Dermis blood vessel endothelial cell (primary cell): ENCODE measurements around the gene BICD2. TPM values are rescaled to one million over a fixed set of nuclear protein-coding genes. Genes with fewer than 3 reads are reported as not detected.

ENCODE experiments used
- DNase-seq: peaks from one replicate; pipeline ENCODE4 v3.0.0; 2010
- total RNA-seq: library from RNA; depleted of rRNA; stranded (reverse); fragments of >200 nt; gene quantifications from 2 replicates; pipeline ENCODE4 v1.2.3, GENCODE V29; 2014

Gene BICD2
- total RNA-seq, 1 donor from 2014 or later, result 54.5 TPM

DNA sequence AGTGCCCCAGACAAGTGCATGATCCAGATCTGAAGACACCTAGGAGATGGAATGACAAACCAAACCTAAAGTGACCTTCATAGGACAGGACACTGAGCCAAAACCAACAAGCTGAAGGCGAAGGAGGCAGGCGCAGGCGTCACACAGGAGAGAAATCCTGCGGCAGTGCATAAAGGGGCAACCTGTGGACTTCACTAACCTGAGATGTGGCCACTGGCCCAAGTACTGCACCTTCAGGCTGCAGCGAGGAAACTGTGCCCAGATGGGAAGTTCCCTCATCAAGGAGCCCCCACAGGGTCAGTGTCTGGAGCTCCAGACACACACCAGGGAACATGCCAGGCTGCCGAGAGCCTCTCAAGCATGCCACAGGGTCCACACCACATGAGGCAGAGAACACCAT is 98.4 kb downstream of the BICD2 start:
- no peak for DNase-seq

DNA sequence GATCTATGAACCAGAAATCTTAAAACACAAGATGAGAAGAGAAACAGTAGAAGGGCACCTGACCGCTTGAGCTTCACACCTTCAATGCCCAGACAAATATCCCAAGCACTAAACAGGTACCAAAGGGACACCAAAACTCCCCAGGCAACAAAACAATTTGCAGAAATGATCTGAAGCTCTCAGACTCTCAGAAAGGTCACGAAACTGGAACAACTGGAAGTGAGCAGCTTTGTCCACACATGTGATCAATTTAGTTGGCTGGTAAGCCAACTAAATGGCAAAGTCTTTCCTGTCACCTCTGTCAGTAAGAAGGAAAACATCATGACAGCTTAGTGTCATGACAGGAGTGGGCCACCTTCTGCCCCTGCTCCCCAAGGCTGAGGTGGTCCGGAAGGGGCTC is 98.8 kb downstream of the BICD2 start:
- no peak for DNase-seq

DNA sequence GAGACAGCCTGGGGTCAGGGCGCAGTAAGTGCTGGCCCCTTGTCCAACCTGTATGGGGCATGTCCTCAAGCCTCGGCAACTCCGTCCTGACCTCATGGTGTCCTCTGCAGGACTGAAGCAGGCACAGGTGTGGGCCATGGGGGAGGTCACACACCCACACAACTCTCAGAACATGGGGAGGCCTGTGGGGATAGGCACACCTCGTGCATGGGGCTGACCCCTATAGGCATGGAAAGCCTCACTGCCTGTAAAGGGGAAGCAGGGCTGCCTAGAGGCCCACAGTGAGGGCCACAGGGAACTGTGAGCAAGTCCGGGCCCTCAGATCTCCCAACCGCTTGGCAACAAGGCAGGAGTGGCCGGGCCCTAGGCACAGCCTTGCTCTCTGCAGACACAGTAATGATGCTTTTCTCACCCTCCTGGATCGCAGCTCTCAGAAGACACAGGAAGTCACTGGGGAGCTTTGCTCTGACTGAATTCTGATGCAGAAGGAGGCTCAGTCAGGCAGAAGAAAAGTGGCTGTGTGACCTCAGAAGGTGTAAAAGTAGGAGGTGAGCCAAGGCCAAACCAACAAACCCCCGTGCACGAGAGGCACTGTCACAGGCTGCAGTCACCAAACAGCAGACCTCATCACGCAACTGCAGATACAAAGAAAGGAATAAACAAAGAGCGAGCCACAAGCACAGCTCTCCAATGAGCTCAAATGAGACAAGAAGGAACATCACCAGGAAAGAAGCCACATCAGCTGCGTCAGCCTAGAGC is 100.1 kb downstream of the BICD2 start:
- no peak for DNase-seq

DNA sequence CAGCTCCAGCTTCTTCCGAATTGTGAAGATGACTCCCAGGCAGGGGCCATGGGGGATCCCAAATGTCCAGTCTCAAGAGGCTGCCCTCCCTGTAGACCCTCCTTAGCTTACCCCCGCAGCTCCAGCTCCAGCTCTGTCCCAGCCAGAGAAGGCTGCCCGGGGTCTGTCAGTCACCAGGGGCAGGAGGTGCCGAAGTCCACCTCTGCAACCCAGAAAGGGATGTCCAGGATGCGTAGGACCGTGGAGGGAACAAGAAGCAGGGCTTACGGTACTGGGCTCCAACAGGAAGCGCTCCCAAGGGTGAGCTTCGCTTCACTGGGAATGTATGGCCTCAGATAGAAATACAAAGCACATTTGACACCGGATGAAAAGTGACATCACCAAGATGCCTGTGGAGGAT is 100.7 kb downstream of the BICD2 start:
- no peak for DNase-seq

DNA sequence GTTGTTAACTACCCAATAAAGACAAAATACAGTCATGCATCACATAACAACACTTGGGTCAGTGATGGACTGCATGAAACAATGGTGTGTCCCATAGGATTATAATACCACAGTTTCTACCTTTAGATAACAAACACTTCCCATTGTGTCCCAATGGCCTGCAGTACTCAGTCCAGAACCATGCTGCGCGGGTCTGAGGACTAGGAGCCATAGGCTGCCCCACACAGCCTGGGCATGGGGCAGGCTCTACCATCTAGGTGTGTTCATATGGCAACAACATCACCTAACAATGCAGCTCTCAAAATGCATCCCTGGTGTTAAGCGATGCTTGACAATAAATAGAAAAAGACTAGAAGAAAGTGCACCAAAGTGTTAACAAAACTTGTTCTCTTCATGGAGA is 101.5 kb downstream of the BICD2 start:
- DNase-seq, result no peak

DNA sequence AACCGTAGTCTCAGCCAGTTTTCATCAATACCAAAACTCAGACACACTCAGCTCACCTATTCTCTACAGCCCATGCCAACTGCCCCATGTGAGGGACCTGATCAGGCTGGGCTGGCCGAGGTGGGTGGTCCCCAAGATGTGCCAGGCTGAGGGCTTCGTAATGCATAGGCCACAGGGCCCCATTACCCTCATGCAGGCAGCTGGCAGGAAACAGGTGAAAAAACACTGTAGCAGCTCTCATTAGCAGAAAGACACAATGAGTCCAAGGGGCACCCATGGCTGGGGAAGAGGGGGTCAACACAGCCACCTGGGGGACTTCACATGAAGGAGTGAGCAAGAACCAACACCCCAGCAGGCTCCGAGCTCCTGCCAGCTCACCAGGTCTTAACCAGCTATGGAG is 102.9 kb downstream of the BICD2 start:
- DNase-seq, result peak; percentile 61

Other genes with a start within 250 kb of the BICD2 start
- gene ECM2, start 228.8 kb downstream of the BICD2 start, total RNA-seq, result not detected in 2 replicates
- gene IPPK, start 94.7 kb downstream of the BICD2 start, total RNA-seq, result 16.9 and 20.3 TPM in 2 replicates
- 15.0 and 15.4 TPM in 2 replicates for gene ZNF484, start 113.2 kb upstream of the BICD2 start, total RNA-seq
- 0.17 TPM in 1 of 2 replicates, not detected in the other for gene FGD3, start 182.7 kb upstream of the BICD2 start, total RNA-seq